ENCODE data around the gene NT5DC2.

Gene NT5DC2

GRCh38 chr3:52551118-52551517, 17.5 kb upstream of the NT5DC2 start:
- H3K14ac ChIP-seq (ENCODE audit: low read length in 2 of 2), result no peak overlapping the region
- H3K79me1 ChIP-seq (replicated peaks; ENCODE audit: low read length, poor library complexity, severe bottlenecking), result peaks cover 22% of the 10 kb centered on the region
- no peak overlapping the region for H2BK120ac ChIP-seq (ENCODE audit: low read depth, low read length)
- H3K27me3 ChIP-seq (ENCODE audit: control insufficient read depth in 1 of 2, insufficient read depth in 1 of 2, low read length in 2 of 2), result no peaks in the 10 kb centered on the region
- H2BK15ac ChIP-seq (ENCODE audit: low read depth, poor library complexity, severe bottlenecking), result no peak overlapping the region
- no peak overlapping the region for H3K18ac ChIP-seq (ENCODE audit: low read depth in 1 of 2, low read length in 2 of 2)
- H2BK5ac ChIP-seq (ENCODE audit: low read depth, low read length, poor library complexity, severe bottlenecking), result no peak overlapping the region
- peaks cover 2% of the 10 kb centered on the region for H3K4me1 ChIP-seq (ENCODE audit: control insufficient read depth, insufficient read depth, low read depth, low read length)
- no peak overlapping the region for H3K4me3 ChIP-seq (ENCODE audit: insufficient read depth in 1 of 2, low read depth in 1 of 2, low read length in 2 of 2)
- no peak overlapping the region for H3K4me2 ChIP-seq (ENCODE audit: low read length, poor library complexity, severe bottlenecking)
- no peak overlapping the region for H2AK5ac ChIP-seq (ENCODE audit: low read length, severe bottlenecking)
- H3K36me3 ChIP-seq (ENCODE audit: control insufficient read depth in 1 of 2, insufficient read depth in 2 of 2, low read depth in 1 of 2, low read length in 2 of 2), result peaks cover 33 to 83% of the 10 kb centered on the region in 2 experiments
- no peak overlapping the region for H2AFZ ChIP-seq (ENCODE audit: low read depth, low read length)
- no peaks in the 10 kb centered on the region for H3K9me3 ChIP-seq (ENCODE audit: control insufficient read depth, low read length)
- H4K8ac ChIP-seq (ENCODE audit: low read length), result no peak overlapping the region
- no peak overlapping the region for H3K27ac ChIP-seq (ENCODE audit: low read length, poor library complexity, severe bottlenecking)
- H4K91ac ChIP-seq (ENCODE audit: low read length), result no peak overlapping the region
- H3K23ac ChIP-seq (ENCODE audit: low read length in 2 of 2), result no peak overlapping the region
- no peak overlapping the region for H2BK12ac ChIP-seq (ENCODE audit: low read length in 2 of 2)
- no peak for DNase-seq
- H3K9ac ChIP-seq (ENCODE audit: low read length), result no peak overlapping the region
- no peak overlapping the region for H3K4ac ChIP-seq (ENCODE audit: low read depth in 1 of 2, low read length in 2 of 2)

- peaks cover 18% of the 10 kb centered on the region for H3K79me1 ChIP-seq (replicated peaks; ENCODE audit: low read length, poor library complexity, severe bottlenecking)
- H3K9me3 ChIP-seq (ENCODE audit: control insufficient read depth, low read length), result no peaks in the 10 kb centered on the region
- no peak overlapping the region for H3K14ac ChIP-seq (ENCODE audit: low read length in 2 of 2)
- no peak overlapping the region for H3K4me3 ChIP-seq (ENCODE audit: insufficient read depth in 1 of 2, low read depth in 1 of 2, low read length in 2 of 2)
- DNase-seq, result no peak
- H4K91ac ChIP-seq (ENCODE audit: low read length), result no peak overlapping the region
- no peak overlapping the region for H2BK12ac ChIP-seq (ENCODE audit: low read length in 2 of 2)
- H2BK5ac ChIP-seq (ENCODE audit: low read depth, low read length, poor library complexity, severe bottlenecking), result no peak overlapping the region
- no peak overlapping the region for H2BK15ac ChIP-seq (ENCODE audit: low read depth, poor library complexity, severe bottlenecking)
- no peak overlapping the region for H3K9ac ChIP-seq (ENCODE audit: low read length)
- H2AFZ ChIP-seq (ENCODE audit: low read depth, low read length), result no peak overlapping the region
- no peak overlapping the region for H3K23ac ChIP-seq (ENCODE audit: low read length in 2 of 2)
- peaks cover 22 to 84% of the 10 kb centered on the region in 2 experiments for H3K36me3 ChIP-seq (ENCODE audit: control insufficient read depth in 1 of 2, insufficient read depth in 2 of 2, low read depth in 1 of 2, low read length in 2 of 2)
- H4K8ac ChIP-seq (ENCODE audit: low read length), result no peak overlapping the region
- H3K4me1 ChIP-seq (ENCODE audit: control insufficient read depth, insufficient read depth, low read depth, low read length), result peaks cover 2% of the 10 kb centered on the region
- H3K27ac ChIP-seq (ENCODE audit: low read length, poor library complexity, severe bottlenecking), result no peak overlapping the region
- no peak overlapping the region for H3K4me2 ChIP-seq (ENCODE audit: low read length, poor library complexity, severe bottlenecking)
- no peak overlapping the region for H3K18ac ChIP-seq (ENCODE audit: low read depth in 1 of 2, low read length in 2 of 2)
- no peaks in the 10 kb centered on the region for H3K27me3 ChIP-seq (ENCODE audit: control insufficient read depth in 1 of 2, insufficient read depth in 1 of 2, low read length in 2 of 2)
- H2BK120ac ChIP-seq (ENCODE audit: low read depth, low read length), result no peak overlapping the region
- no peak overlapping the region for H3K4ac ChIP-seq (ENCODE audit: low read depth in 1 of 2, low read length in 2 of 2)
- 82% methylated on average over 2 of the region's 2 CpGs for WGBS
- H2AK5ac ChIP-seq (ENCODE audit: low read length, severe bottlenecking), result no peak overlapping the region
These were observed 13.5 kb upstream of the NT5DC2 start for GRCh38 chr3:52547143-52547542.

GRCh38 chr3:52546111-52546901, 12.6 kb upstream of the NT5DC2 start:
- H3K14ac ChIP-seq (ENCODE audit: low read length in 2 of 2), result no peak overlapping the region
- H3K4me1 ChIP-seq (ENCODE audit: control insufficient read depth, insufficient read depth, low read depth, low read length), result peaks cover 2% of the 10 kb centered on the region
- H2BK12ac ChIP-seq (ENCODE audit: low read length in 2 of 2), result no peak overlapping the region
- no peak overlapping the region for H2BK5ac ChIP-seq (ENCODE audit: low read depth, low read length, poor library complexity, severe bottlenecking)
- no peak overlapping the region for H2AFZ ChIP-seq (ENCODE audit: low read depth, low read length)
- no peak overlapping the region for H2AK5ac ChIP-seq (ENCODE audit: low read length, severe bottlenecking)
- H3K18ac ChIP-seq (ENCODE audit: low read depth in 1 of 2, low read length in 2 of 2), result no peak overlapping the region
- no peak overlapping the region for H2BK120ac ChIP-seq (ENCODE audit: low read depth, low read length)
- H3K79me1 ChIP-seq (replicated peaks; ENCODE audit: low read length, poor library complexity, severe bottlenecking), result peaks cover 23% of the 10 kb centered on the region
- H3K36me3 ChIP-seq (ENCODE audit: control insufficient read depth in 1 of 2, insufficient read depth in 2 of 2, low read depth in 1 of 2, low read length in 2 of 2), result peaks cover 25 to 81% of the 10 kb centered on the region in 2 experiments
- H2BK15ac ChIP-seq (ENCODE audit: low read depth, poor library complexity, severe bottlenecking), result no peak overlapping the region
- no peak overlapping the region for H3K23ac ChIP-seq (ENCODE audit: low read length in 2 of 2)
- H3K4ac ChIP-seq (ENCODE audit: low read depth in 1 of 2, low read length in 2 of 2), result no peak overlapping the region
- 100% methylated on average over 1 of the region's 3 CpGs for WGBS
- peak overlapping the region; percentile 48 for H3K9ac ChIP-seq (ENCODE audit: low read length)
- no peak overlapping the region for H4K91ac ChIP-seq (ENCODE audit: low read length)
- no peak overlapping the region for H3K27ac ChIP-seq (ENCODE audit: low read length, poor library complexity, severe bottlenecking)
- no peak overlapping the region for H4K8ac ChIP-seq (ENCODE audit: low read length)
- no peak for DNase-seq
- no peaks in the 10 kb centered on the region for H3K27me3 ChIP-seq (ENCODE audit: control insufficient read depth in 1 of 2, insufficient read depth in 1 of 2, low read length in 2 of 2)
- H3K9me3 ChIP-seq (ENCODE audit: control insufficient read depth, low read length), result no peaks in the 10 kb centered on the region
- H3K4me2 ChIP-seq (ENCODE audit: low read length, poor library complexity, severe bottlenecking), result no peak overlapping the region
- no peak overlapping the region for H3K4me3 ChIP-seq (ENCODE audit: insufficient read depth in 1 of 2, low read depth in 1 of 2, low read length in 2 of 2)

GRCh38 chr3:52544937-52545336, 11.3 kb upstream of the NT5DC2 start:
- Histone ChIP-seq H3K23ac (ENCODE audit: low read length in 2 of 2) (no peak overlapping the region), H2BK5ac (ENCODE audit: low read depth, low read length, poor library complexity, severe bottlenecking) (no peak overlapping the region), H3K9ac (ENCODE audit: low read length) (no peak overlapping the region), H3K79me1 (replicated peaks; ENCODE audit: low read length, poor library complexity, severe bottlenecking) (peaks cover 15% of the 10 kb centered on the region), H3K4ac (ENCODE audit: low read depth in 1 of 2, low read length in 2 of 2) (no peak overlapping the region), H3K4me3 (ENCODE audit: insufficient read depth in 1 of 2, low read depth in 1 of 2, low read length in 2 of 2) (no peak overlapping the region), H3K18ac (ENCODE audit: low read depth in 1 of 2, low read length in 2 of 2) (no peak overlapping the region), H3K36me3 (ENCODE audit: control insufficient read depth in 1 of 2, insufficient read depth in 2 of 2, low read depth in 1 of 2, low read length in 2 of 2) (peaks cover 22 to 81% of the 10 kb centered on the region in 2 experiments), H2BK120ac (ENCODE audit: low read depth, low read length) (no peak overlapping the region), H2BK15ac (ENCODE audit: low read depth, poor library complexity, severe bottlenecking) (no peak overlapping the region), H3K27ac (ENCODE audit: low read length, poor library complexity, severe bottlenecking) (no peak overlapping the region), H4K91ac (ENCODE audit: low read length) (no peak overlapping the region), H4K8ac (ENCODE audit: low read length) (no peak overlapping the region), H3K4me2 (ENCODE audit: low read length, poor library complexity, severe bottlenecking) (no peak overlapping the region), H3K27me3 (ENCODE audit: control insufficient read depth in 1 of 2, insufficient read depth in 1 of 2, low read length in 2 of 2) (no peaks in the 10 kb centered on the region), H2AK5ac (ENCODE audit: low read length, severe bottlenecking) (no peak overlapping the region), H3K9me3 (ENCODE audit: control insufficient read depth, low read length) (no peaks in the 10 kb centered on the region), H2BK12ac (ENCODE audit: low read length in 2 of 2) (no peak overlapping the region), H3K14ac (ENCODE audit: low read length in 2 of 2) (no peak overlapping the region), H3K4me1 (ENCODE audit: control insufficient read depth, insufficient read depth, low read depth, low read length) (peaks cover 2% of the 10 kb centered on the region), H2AFZ (ENCODE audit: low read depth, low read length) (no peak overlapping the region)
- DNase-seq, result no peak
- 93% methylated on average over 4 of the region's 4 CpGs for WGBS
